Measurements from ENCODE around the gene KRTAP10-11.
"Not testable (repeated sequence)": the region's sequence is repeated elsewhere in the genome, so short reads cannot be mapped to it uniquely, and the experiment has no call there.

Gene KRTAP10-11

GRCh38 chr21:44610157-44610843, 35.9 kb upstream of the KRTAP10-11 start:
- CTCF ChIA-PET: interaction anchor here (0.6 kb wide), 1 partner anchor 92 kb away, joined by 3 read pairs; no protein-coding TSS in a partner anchor
- H3K36me3 Mint-ChIP-seq, H3K4me1 Mint-ChIP-seq, H3K4me3 Mint-ChIP-seq, H3K27ac Mint-ChIP-seq, DNase-seq: not testable (repeated sequence)
- H3K27me3 Mint-ChIP-seq: peaks cover 21% of the 10 kb centered on the region
- H3K9me3 Mint-ChIP-seq: peaks cover 44% of the 10 kb centered on the region

- no peak overlapping the region for H3K4me3 Mint-ChIP-seq
- H3K27me3 Mint-ChIP-seq: peaks cover 22% of the 10 kb centered on the region
- no peak for DNase-seq
- no peak overlapping the region for H3K27ac Mint-ChIP-seq
- H3K36me3 Mint-ChIP-seq: peaks cover 9% of the 10 kb centered on the region
- CTCF ChIA-PET: no interaction called here
- H3K9me3 Mint-ChIP-seq: peaks cover 39% of the 10 kb centered on the region
- H3K4me1 Mint-ChIP-seq: peaks cover 9% of the 10 kb centered on the region
Observed at GRCh38 chr21:44611551-44611950, 34.7 kb upstream of the KRTAP10-11 start.

- H3K4me3 Mint-ChIP-seq: no peak within 1 kb of the TSS
- peaks cover 9% of the 10 kb centered on the region for H3K36me3 Mint-ChIP-seq
- peaks cover 11% of the 10 kb centered on the region for H3K4me1 Mint-ChIP-seq
- H3K27ac Mint-ChIP-seq: no peak within 1 kb of the TSS
- CTCF ChIA-PET: interaction anchor here (0.8 kb wide), 1 partner anchor 128 kb away, joined by 3 read pairs; no protein-coding TSS in a partner anchor
- peaks cover 38% of the 10 kb centered on the region for H3K9me3 Mint-ChIP-seq
- peaks cover 18% of the 10 kb centered on the region for H3K27me3 Mint-ChIP-seq
- DNase-seq: no peak
Observed at GRCh38 chr21:44612029-44612486, 34.2 kb upstream of the KRTAP10-11 start, which contains the start of gene KRTAP10-8. Gene KRTAP10-8, plus strand, starts transcription at chr21:44612079. Its CDS starts 22 bp downstream, at chr21:44612101.

DNA sequence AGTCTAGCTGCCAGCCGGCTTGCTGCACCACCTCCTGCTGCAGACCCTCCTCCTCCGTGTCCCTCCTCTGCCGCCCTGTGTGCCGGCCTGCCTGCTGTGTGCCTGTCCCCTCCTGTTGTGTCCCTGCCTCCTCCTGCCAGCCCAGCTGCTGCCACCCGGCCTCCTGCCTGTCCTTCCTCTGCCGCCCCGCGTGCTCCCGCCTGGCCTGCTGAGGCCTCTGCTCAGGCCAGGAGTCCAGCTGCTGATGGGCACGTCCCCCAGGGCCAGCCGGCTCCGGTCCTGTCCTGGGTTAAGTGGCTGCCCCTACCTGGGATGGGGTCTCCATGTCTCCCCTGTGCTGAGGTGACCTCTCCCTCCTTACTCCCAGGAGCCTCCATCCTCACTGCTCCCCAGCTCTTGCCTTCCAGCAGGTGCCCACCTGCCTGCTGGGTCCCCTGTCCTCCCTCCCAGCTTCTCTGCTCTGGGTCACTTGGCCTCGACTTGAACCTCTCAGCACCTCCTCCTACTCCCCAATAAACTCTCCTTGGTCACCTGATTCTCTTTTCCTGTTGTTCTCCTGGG, 33.5 kb upstream of the KRTAP10-11 start:
- H3K4me3 Mint-ChIP-seq: no peak overlapping the region

DNA sequence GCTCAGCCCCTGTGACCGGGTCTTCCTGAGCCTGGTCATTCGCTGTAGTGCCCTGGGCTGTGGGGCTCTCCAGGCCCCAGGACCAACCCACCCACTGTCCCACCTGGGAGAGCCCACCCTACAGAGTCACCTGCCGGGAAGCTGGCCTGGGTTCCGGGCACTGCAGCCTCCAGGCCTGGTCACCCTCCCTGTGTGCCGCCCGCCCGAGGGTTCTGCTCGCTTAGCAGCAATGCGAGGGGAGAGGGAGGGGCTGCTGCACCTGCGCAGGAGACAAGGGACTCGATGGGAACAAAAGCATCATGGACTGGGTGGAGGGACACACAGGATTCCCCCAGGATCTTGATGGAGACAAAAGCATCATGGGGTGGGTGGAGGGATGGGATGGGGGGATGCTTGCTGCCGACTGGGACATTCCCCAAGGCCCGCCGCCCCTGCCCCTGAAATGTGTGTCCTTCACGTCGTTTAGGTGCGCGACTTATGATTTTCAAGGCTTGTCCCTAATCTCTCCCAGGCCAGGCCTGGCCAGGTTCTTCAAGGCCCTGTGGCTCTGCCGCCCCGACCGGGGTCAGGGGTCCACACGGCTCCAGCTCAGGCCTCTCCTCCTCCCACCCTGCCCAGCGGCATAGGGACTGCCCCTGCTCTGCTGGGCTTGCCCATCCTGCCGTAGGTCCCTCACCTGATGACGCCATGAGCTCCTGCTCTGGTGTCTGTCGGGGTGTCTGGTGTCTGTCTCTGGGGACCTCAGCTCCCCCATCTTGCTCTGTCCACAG, 32.6 kb upstream of the KRTAP10-11 start:
- Mint-ChIP-seq H3K27me3 (peaks cover 17% of the 10 kb centered on the region), H3K27ac (no peak overlapping the region), H3K4me3 (no peak overlapping the region), H3K36me3 (peaks cover 13% of the 10 kb centered on the region), H3K4me1 (peaks cover 25% of the 10 kb centered on the region), H3K9me3 (peaks cover 41% of the 10 kb centered on the region)
- DNase-seq: no peak
- CTCF ChIA-PET: no interaction called here

More for the DNA sequence above, 33.5 kb upstream of the KRTAP10-11 start:
- Mint-ChIP-seq H3K4me1 (peaks cover 17% of the 10 kb centered on the region), H3K27ac (no peak overlapping the region), H3K27me3 (peaks cover 17% of the 10 kb centered on the region), H3K9me3 (peaks cover 38% of the 10 kb centered on the region), H3K36me3 (peaks cover 9% of the 10 kb centered on the region)
- no peak for DNase-seq
- CTCF ChIA-PET: interaction anchor here (0.8 kb wide), 1 partner anchor 127 kb away, joined by 3 read pairs; no protein-coding TSS in a partner anchor

DNA sequence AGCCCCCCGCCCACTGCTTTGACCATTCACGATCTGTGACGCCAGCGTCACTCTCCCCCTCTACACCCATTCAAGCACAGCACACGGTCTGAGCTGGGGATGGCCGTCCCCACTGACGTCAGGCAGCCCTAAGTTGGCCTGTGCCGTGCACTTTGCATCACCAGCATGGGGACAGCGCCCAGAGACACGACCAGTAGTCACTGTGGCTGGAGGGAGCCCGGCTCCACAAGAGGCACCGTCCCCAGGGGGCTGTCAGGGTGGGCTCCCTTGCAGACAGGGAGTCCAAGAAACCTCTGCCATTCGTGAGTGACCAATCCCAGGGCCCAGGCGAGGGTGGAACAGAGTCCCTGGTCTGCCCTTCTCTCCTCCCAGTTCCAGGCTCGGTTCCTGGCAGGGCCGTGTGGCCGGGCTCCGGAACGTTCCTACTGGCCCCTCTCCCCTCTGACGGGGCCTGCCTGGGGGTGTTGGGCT, 32.0 kb upstream of the KRTAP10-11 start:
- H3K4me1 Mint-ChIP-seq: peaks cover 31% of the 10 kb centered on the region
- H3K27ac Mint-ChIP-seq: no peak overlapping the region

GRCh38 chr21:44614961-44615391, 31.2 kb upstream of the KRTAP10-11 start:
- Mint-ChIP-seq H3K4me1 (peaks cover 39% of the 10 kb centered on the region), H3K27ac (no peak overlapping the region), H3K9me3 (peaks cover 45% of the 10 kb centered on the region), H3K4me3 (no peak overlapping the region), H3K36me3 (peaks cover 24% of the 10 kb centered on the region), H3K27me3 (peaks cover 17% of the 10 kb centered on the region)
- DNase-seq: no peak
- CTCF ChIA-PET: no interaction called here

More for the DNA sequence above, 32.0 kb upstream of the KRTAP10-11 start:
- peaks cover 45% of the 10 kb centered on the region for H3K9me3 Mint-ChIP-seq
- CTCF ChIA-PET: no interaction called here
- peaks cover 19% of the 10 kb centered on the region for H3K36me3 Mint-ChIP-seq
- H3K4me3 Mint-ChIP-seq: no peak overlapping the region
- peaks cover 17% of the 10 kb centered on the region for H3K27me3 Mint-ChIP-seq
- DNase-seq: no peak

DNA sequence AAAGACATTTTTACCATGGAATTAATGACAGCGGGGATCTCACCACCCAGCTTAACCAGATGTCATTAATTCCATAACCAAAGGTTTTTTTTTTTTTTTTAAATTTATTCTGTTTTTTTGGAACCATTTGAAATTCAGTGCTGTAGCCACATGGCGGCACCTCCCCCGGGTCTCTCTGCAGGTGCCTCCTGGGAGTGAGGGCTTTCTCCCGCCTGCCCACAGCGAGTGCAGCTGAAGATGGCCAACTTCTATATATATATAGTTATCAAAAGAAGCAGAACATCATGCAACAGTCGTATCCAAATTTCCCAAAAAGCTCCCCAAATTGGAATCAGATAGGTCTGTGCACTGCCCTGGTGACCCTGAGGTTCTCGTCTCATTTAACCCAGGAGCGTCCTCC, 30.7 kb upstream of the KRTAP10-11 start:
- Mint-ChIP-seq H3K27me3 (peaks cover 14% of the 10 kb centered on the region), H3K36me3 (peaks cover 27% of the 10 kb centered on the region), H3K27ac (no peak overlapping the region), H3K4me3 (no peak overlapping the region), H3K9me3 (peaks cover 44% of the 10 kb centered on the region), H3K4me1 (peaks cover 41% of the 10 kb centered on the region)
- DNase-seq: no peak
- CTCF ChIA-PET: no interaction called here

DNA sequence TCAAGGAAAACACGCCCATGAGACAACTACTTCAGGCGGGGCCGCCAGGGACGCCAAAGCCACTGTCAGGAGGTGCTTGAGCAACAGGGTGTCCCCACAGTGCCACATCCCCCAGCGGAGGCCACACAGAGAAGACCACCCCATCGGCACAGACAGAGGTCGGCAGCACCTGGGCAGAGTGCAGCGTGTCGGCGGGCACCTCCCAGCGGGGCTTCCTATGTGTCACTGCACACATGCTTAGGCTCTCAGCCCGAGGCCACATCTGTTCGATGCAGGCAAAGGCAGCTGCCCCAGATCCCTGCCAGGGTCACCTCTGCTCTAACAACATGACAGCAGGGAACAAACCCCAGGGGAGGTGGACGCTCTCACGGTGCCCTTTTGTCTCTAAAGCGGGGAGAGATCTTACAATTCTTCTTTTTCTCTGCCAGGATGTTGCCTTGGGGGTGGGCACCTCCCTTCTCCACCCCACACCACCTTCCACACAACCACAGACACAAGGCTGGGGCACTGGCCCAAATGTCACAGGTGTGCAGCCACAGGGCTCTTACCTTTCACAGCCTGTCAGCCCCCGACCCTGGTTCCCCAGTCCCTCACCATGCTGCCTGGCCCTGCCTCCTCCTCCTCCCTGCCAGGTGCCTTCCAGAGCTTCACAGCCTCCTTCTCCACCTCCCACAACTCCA, 30.2 kb upstream of the KRTAP10-11 start:
- Mint-ChIP-seq H3K27me3 (peaks cover 11% of the 10 kb centered on the region), H3K4me3 (no peak overlapping the region), H3K36me3 (peaks cover 31% of the 10 kb centered on the region), H3K4me1 (peaks cover 41% of the 10 kb centered on the region), H3K27ac (no peak overlapping the region), H3K9me3 (peaks cover 44% of the 10 kb centered on the region)
- CTCF ChIA-PET: no interaction called here
- no peak for DNase-seq

- Mint-ChIP-seq H3K27ac (no peak overlapping the region), H3K9me3 (peaks cover 38% of the 10 kb centered on the region), H3K36me3 (peaks cover 26% of the 10 kb centered on the region), H3K4me1 (peaks cover 41% of the 10 kb centered on the region), H3K27me3 (peaks cover 11% of the 10 kb centered on the region), H3K4me3 (no peak overlapping the region)
- CTCF ChIA-PET: no interaction called here
- DNase-seq: no peak
Observed at GRCh38 chr21:44616591-44616926, 29.7 kb upstream of the KRTAP10-11 start.

GRCh38 chr21:44617071-44617501, 29.1 kb upstream of the KRTAP10-11 start:
- no peak overlapping the region for H3K27ac Mint-ChIP-seq
- no peak for DNase-seq
- peaks cover 41% of the 10 kb centered on the region for H3K4me1 Mint-ChIP-seq
- peaks cover 38% of the 10 kb centered on the region for H3K9me3 Mint-ChIP-seq
- CTCF ChIA-PET: no interaction called here
- H3K36me3 Mint-ChIP-seq: peaks cover 29% of the 10 kb centered on the region
- peaks cover 11% of the 10 kb centered on the region for H3K27me3 Mint-ChIP-seq
- H3K4me3 Mint-ChIP-seq: no peak overlapping the region

DNA sequence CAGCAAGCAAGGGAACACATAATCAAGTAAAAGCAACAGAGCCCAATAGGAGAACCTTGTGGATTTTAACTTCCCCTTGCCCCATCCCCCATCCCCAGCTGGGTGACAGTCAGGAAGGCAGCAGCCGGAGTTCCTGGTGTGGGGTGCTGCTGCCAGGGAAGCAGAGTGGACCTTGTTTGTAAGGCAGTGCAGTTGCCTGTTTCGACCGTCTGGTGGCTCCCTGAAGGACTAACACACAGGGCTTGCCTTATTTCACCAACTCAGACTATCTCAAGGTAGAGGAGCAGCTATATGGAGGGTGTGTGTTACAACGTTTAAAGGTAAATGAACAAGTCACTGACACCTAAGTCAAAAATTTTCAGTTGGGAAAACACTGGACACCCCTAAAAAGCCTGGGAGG, 27.7 kb upstream of the KRTAP10-11 start:
- Mint-ChIP-seq H3K4me3 (peak overlapping the region; percentile 30), H3K27me3 (peaks cover 6% of the 10 kb centered on the region), H3K9me3 (peaks cover 43% of the 10 kb centered on the region), H3K36me3 (peaks cover 37% of the 10 kb centered on the region), H3K4me1 (peaks cover 41% of the 10 kb centered on the region), H3K27ac (peak overlapping the region; percentile 91)
- no peak for DNase-seq
- CTCF ChIA-PET: interaction anchor here (0.9 to 1.2 kb wide), 2 partner anchors 35 to 46 kb away, joined by 3 read pairs; no protein-coding TSS in a partner anchor

DNA sequence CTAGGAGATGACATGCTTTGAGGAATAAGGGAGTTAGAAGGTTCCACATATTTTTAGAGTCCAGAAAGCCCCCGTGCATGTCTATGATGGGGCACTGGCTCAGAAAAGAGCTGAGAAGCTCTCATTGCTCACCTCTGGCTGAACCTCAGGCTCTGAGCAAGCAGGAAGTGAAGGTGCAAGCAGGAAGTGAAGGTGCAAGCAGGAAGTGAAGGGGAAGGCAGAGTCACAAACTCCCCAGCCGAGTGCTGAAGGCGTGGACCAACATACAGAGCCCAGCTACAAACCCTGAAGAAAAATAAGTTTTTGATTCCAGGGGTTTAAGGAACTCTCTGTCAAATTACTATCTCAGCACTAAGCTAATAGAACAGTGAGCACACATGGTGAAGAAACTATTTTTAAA, 27.3 kb upstream of the KRTAP10-11 start:
- Mint-ChIP-seq H3K36me3 (peaks cover 38% of the 10 kb centered on the region), H3K4me1 (peaks cover 41% of the 10 kb centered on the region), H3K4me3 (peak overlapping the region; percentile 30), H3K27me3 (peaks cover 6% of the 10 kb centered on the region), H3K27ac (peak overlapping the region; percentile 91), H3K9me3 (peaks cover 47% of the 10 kb centered on the region)
- DNase-seq: peak; percentile 71
- CTCF ChIA-PET: interaction anchor here (0.5 to 1.2 kb wide), 3 partner anchors 35 to 45 kb away, joined by 3 read pairs; no protein-coding TSS in a partner anchor

DNA sequence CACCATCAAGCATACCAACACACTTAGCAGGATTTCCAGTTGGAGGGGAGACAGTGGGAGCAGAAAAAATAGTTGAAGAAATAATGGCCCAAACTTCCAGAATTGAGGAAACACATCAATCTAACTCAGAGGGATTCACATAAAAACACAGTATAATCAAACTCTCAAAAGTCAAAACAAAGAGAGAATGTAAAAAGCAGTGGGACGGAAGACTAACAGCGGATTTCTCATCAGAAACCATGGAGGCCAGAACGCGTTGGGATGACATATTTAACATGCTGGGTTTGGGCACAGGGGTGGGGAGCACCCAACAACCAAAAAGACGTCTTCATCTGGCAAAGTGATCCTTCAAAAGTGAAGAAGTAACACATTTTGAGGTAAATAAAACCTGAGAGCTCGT, 26.3 kb upstream of the KRTAP10-11 start:
- Mint-ChIP-seq H3K36me3 (peaks cover 44% of the 10 kb centered on the region), H3K4me1 (peaks cover 39% of the 10 kb centered on the region), H3K4me3 (no peak overlapping the region), H3K9me3 (peaks cover 55% of the 10 kb centered on the region), H3K27me3 (peaks cover 10% of the 10 kb centered on the region), H3K27ac (peak overlapping the region; percentile 91)
- CTCF ChIA-PET: no interaction called here
- no peak for DNase-seq

Measured in activated naive CD4-positive, alpha-beta T cell treated with anti-CD3 and anti-CD28 coated beads, Interleukin-2, amount 10 ng/mL, durations not matched to agents 7 days and 5 days (primary cell).